ENCODE results near the gene MITF. TPM values are rescaled to one million over a fixed set of nuclear protein-coding genes. Genes with fewer than 3 reads are reported as not detected.

MITF gene
- total and polyA plus RNA-seq, 8 donors, result 3.5 to 61.3 (median 15.5) TPM

DNA sequence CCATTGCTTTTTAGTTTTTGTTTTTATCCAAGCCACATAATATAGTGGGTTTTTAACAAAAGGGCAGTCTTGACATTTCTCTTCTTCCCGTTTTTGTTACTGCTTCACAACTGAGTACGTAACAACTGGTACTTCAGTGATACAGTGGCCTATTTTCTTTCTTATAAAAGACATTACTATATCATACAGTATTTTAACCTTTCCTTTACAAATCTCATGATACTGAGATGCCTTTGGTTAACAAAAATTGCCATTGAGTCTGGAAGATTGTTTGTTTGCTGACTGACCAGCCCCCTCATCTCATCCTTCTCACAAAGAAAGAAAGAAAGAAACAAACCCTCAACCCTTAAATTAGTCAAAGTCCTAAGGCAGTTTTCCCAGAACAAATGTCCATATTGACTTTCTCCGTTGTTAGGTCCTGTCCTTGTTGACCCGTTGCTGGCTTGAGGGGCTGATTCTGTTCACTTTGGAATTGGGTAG is 183.3 kb downstream of the MITF start:
- H3K4me3 ChIP-seq, result no peak overlapping the region
- WGBS, 5 donors, result 78 to 88% (median 80%) methylated on average over 4 of the region's 4 CpGs
- intact Hi-C loops (cut with DNase I; ENCODE audit: low total_unique reads), result no loop called here
- no peaks in the 10 kb centered on the region for H3K27me3 ChIP-seq
- no peak for DNase-seq
- no peaks in the 10 kb centered on the region for H3K9me3 ChIP-seq
- no peak overlapping the region for H3K27ac ChIP-seq
- H3K4me1 ChIP-seq, result peaks cover 0 to 11% (median 2%) of the 10 kb centered on the region in 4 donors
- TF ChIP-seq POLR2A (IDR thresholded peaks at IDR 0.05) (no peak), POLR2AphosphoS5 (IDR thresholded peaks at IDR 0.05) (no peak), EP300 (IDR thresholded peaks at IDR 0.05) (no peak)
- TF ChIP-seq, protein P1, sequence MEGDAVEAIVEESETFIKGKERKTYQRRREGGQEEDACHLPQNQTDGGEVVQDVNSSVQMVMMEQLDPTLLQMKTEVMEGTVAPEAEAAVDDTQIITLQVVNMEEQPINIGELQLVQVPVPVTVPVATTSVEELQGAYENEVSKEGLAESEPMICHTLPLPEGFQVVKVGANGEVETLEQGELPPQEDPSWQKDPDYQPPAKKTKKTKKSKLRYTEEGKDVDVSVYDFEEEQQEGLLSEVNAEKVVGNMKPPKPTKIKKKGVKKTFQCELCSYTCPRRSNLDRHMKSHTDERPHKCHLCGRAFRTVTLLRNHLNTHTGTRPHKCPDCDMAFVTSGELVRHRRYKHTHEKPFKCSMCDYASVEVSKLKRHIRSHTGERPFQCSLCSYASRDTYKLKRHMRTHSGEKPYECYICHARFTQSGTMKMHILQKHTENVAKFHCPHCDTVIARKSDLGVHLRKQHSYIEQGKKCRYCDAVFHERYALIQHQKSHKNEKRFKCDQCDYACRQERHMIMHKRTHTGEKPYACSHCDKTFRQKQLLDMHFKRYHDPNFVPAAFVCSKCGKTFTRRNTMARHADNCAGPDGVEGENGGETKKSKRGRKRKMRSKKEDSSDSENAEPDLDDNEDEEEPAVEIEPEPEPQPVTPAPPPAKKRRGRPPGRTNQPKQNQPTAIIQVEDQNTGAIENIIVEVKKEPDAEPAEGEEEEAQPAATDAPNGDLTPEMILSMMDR (IDR thresholded peaks at IDR 0.05), result no peak
- no peaks in the 10 kb centered on the region for H3K36me3 ChIP-seq

DNA sequence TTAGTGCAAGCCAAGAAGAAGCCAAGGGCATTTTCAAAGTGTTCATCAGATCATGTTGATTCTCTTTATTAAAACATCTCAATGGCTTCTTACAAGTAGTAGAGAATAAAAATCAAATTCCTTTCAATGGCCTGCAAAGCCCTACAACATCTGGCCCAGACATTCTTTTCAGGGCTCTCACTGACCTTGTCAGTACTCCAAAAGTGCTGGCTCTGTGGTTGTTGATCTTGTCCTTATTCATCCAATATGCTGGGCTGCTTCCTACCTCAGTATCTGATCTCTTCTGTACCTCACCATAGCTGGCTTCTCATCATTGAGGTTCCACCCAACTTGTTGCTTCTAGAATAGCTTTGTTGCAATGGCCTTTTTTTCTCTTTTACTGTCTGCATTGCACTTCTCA is 186.2 kb downstream of the MITF start:
- intact Hi-C loops (cut with DNase I; ENCODE audit: low total_unique reads), result no loop called here
- DNase-seq, result no peak
- no peak overlapping the region for H3K4me3 ChIP-seq

DNA sequence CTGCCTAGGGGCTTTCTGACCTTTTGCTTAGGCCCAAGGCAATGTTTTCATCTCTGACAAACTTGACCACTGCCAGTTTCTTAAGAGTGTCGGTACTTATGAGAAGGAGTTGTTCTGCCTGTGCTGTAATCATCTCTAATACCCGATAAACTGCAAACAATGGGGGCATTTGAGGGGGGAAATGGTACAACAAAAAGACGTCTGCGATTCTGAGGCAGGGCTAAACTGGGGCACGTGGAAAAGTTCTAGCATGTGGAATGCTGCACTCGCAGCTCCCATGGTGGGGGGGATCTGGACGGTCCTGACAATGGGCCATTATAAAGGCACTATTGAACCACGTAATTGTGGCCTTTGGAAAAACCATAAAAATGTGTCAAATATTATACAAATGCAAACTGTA is 187.1 kb downstream of the MITF start:
- Histone ChIP-seq H3K27me3 (no peaks in the 10 kb centered on the region), H3K36me3 (no peaks in the 10 kb centered on the region), H3K9me3 (no peaks in the 10 kb centered on the region), H3K4me3 (no peak overlapping the region), H3K27ac (no peak overlapping the region), H3K4me1 (peaks cover 4 to 22% (median 7%) of the 10 kb centered on the region in 4 donors)
- intact Hi-C loops (cut with DNase I; ENCODE audit: low total_unique reads), result no loop called here
- no peak for DNase-seq
- 84 to 87% (median 86%) methylated on average over 8 of the region's 8 CpGs for whole genome bisulfite sequencing, 5 donors
- TF ChIP-seq EP300 (IDR thresholded peaks at IDR 0.05) (no peak), POLR2AphosphoS5 (IDR thresholded peaks at IDR 0.05) (no peak), POLR2A (IDR thresholded peaks at IDR 0.05) (no peak)
- TF ChIP-seq, protein P1 (IDR thresholded peaks at IDR 0.05), result no peak

More for the DNA sequence above, 186.2 kb downstream of the MITF start:
- Histone ChIP-seq H3K9me3 (no peaks in the 10 kb centered on the region), H3K27me3 (no peaks in the 10 kb centered on the region), H3K4me1 (peaks cover 4 to 15% (median 6%) of the 10 kb centered on the region in 4 donors), H3K27ac (no peak overlapping the region), H3K36me3 (no peaks in the 10 kb centered on the region)
- TF ChIP-seq EP300 (IDR thresholded peaks at IDR 0.05) (no peak), POLR2AphosphoS5 (IDR thresholded peaks at IDR 0.05) (no peak)
- TF ChIP-seq, protein P1 (IDR thresholded peaks at IDR 0.05), result no peak

DNA sequence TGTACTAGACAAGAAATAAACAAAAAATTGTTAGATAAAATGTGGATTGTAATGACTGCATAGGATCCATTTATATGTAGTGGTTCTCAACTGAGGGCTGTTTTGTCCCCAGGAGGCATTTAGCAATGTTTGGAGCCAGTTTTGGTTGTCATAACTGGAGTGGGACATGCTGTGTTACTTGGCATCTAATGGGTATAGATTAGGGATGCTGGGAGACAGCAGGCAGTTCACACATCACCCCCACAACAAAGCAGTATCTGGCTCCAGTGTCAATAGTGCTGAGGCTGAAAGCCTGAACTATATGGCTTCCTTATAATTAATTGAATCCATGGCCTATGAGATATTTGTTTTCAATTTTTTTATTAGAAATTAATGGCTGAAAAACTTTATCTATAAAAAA is 188.3 kb downstream of the MITF start:
- H3K27ac ChIP-seq, result no peak overlapping the region
- DNase-seq, result no peak
- H3K36me3 ChIP-seq, result no peaks in the 10 kb centered on the region
- no peaks in the 10 kb centered on the region for H3K9me3 ChIP-seq
- intact Hi-C loops (cut with DNase I; ENCODE audit: low total_unique reads), result no loop called here
- no peak for TF ChIP-seq POLR2AphosphoS5 (IDR thresholded peaks at IDR 0.05)
- no peak for TF ChIP-seq POLR2A (IDR thresholded peaks at IDR 0.05)
- no peak overlapping the region for H3K4me3 ChIP-seq
- H3K27me3 ChIP-seq, result no peaks in the 10 kb centered on the region
- peaks cover 4 to 28% (median 11%) of the 10 kb centered on the region in 4 donors for H3K4me1 ChIP-seq

DNA sequence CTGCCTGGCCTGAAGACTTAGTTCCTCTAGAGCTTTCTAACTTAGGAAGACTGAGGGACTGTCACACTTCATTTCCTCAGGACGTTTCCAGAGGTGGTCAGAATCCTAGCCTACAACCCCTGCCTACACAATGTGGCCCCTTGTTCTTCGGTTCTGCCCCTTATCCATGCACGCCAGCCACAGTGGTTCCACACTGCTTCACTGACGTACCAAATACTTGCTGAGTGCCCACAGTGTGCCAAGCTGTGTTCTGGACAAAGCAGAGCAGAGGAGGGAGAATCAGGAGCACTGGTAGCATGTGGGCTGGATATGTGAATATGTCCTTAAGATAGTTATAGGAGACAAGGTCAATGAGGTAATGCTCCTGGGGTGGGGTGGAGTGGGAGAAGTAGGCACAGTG is 189.8 kb downstream of the MITF start:
- TF ChIP-seq POLR2A (IDR thresholded peaks at IDR 0.05), result no peak
- TF ChIP-seq POLR2AphosphoS5 (IDR thresholded peaks at IDR 0.05), result no peak
- TF ChIP-seq, protein P1 (IDR thresholded peaks at IDR 0.05), result no peak
- TF ChIP-seq EP300 (IDR thresholded peaks at IDR 0.05), result no peak
- Histone ChIP-seq H3K27me3 (no peaks in the 10 kb centered on the region), H3K27ac (no peak overlapping the region), H3K4me3 (no peak overlapping the region), H3K36me3 (no peaks in the 10 kb centered on the region), H3K9me3 (no peaks in the 10 kb centered on the region), H3K4me1 (peaks cover 4 to 28% (median 11%) of the 10 kb centered on the region in 4 donors)
- WGBS, 5 donors, result 76 to 83% (median 80%) methylated on average over 4 of the region's 4 CpGs
- intact Hi-C loops (cut with DNase I; ENCODE audit: low total_unique reads), result no loop called here
- DNase-seq, result no peak

All from stomach (tissue), 9 donors.